HEK293 (cell line): Measurements from ENCODE around the gene DNAH8.

Experiments
- CTCF ChIA-PET: fragments of 350-600 bp; formaldehyde crosslinking; extraction: SDS; loops from one replicate; lab custom pipeline; 2021; ENCODE audit warnings: antibody characterized with exemption; lab: Yijun Ruan, JAX
- POLR2A ChIA-PET: fragments of 300-600 bp; formaldehyde crosslinking; extraction: SDS; loops from one replicate; lab custom pipeline; 2020; ENCODE audit warnings: antibody characterized with exemption, inconsistent platforms; lab: Yijun Ruan, JAX
- H3K27ac ChIP-seq: fragments of 200-500 bp; sonication (Bioruptor generic); 2 replicates; pipeline ENCODE4 v1.5.1; 2014; ENCODE audit warnings: low read depth, low read length, control low read depth, inconsistent platforms; ENCODE audit errors: extremely low read depth
- H3K36me3 ChIP-seq, 2 experiments: fragments of 200-500 bp in 1 of 2; sonication (Bioruptor generic) in 1 of 2; 1 replicate in 1 of 2; 2 replicates in 1 of 2; pipeline ENCODE4 v1.5.1; 2014 to 2017; ENCODE audit warnings: inconsistent platforms in 2 of 2, low read length in 2 of 2; ENCODE audit not compliant: control insufficient read depth in 2 of 2, insufficient read depth in 1 of 2
- H3K4me1 ChIP-seq: fragments of 200-500 bp; sonication (Bioruptor generic); 2 replicates; pipeline ENCODE4 v1.5.1; 2014; ENCODE audit warnings: mild to moderate bottlenecking, low read length, inconsistent platforms; ENCODE audit not compliant: control insufficient read depth, insufficient read depth
- H3K4me3 ChIP-seq: 2 replicates; pipeline ENCODE4 v1.5.1; 2011; ENCODE audit warnings: low read depth, mild to moderate bottlenecking, control low read depth, low read length, moderate library complexity
- H3K9me3 ChIP-seq: fragments of 200-500 bp; sonication (Bioruptor generic); 2 replicates; pipeline ENCODE4 v1.5.1; 2014; ENCODE audit warnings: low read depth, low read length, inconsistent platforms; ENCODE audit not compliant: control insufficient read depth, insufficient read depth
- GLI2 ChIP-seq: fragments of 450-650 bp; formaldehyde crosslinking; IDR thresholded peaks from 2 replicates; pipeline ENCODE4; 2017; ENCODE audit warnings: missing biosample characterization, missing genetic modification characterization, low read depth, borderline replicate concordance
- GLI4 ChIP-seq: fragments of 450-650 bp; formaldehyde crosslinking; IDR thresholded peaks from 2 replicates; pipeline ENCODE4 v1.5.1; 2016; ENCODE audit warnings: missing biosample characterization, missing genetic modification characterization
- ZBTB26 ChIP-seq: fragments of 450-650 bp; formaldehyde crosslinking; optimal IDR thresholded peaks from 2 replicates; pipeline ENCODE3; 2016; ENCODE audit warnings: missing biosample characterization, mild to moderate bottlenecking, missing genetic modification characterization
- ZBTB44 ChIP-seq: fragments of 450-650 bp; IDR thresholded peaks from 2 replicates; pipeline ENCODE4 v1.5.1; 2018; ENCODE audit warnings: missing biosample characterization, mild to moderate bottlenecking, missing genetic modification characterization
- ZBTB7A ChIP-seq: fragments of 450-650 bp; formaldehyde crosslinking; IDR thresholded peaks from 2 replicates; pipeline ENCODE4 v1.5.1; 2016; ENCODE audit warnings: low read depth, missing biosample characterization, missing genetic modification characterization
- ZNF146 ChIP-seq: fragments of 450-650 bp; formaldehyde crosslinking; IDR thresholded peaks from 2 replicates; pipeline ENCODE4 v1.5.1; 2016; ENCODE audit warnings: missing biosample characterization, missing genetic modification characterization
- ZNF426 ChIP-seq: fragments of 450-650 bp; formaldehyde crosslinking; IDR thresholded peaks from 2 replicates; pipeline ENCODE4 v1.5.1; 2017; ENCODE audit warnings: missing biosample characterization, missing genetic modification characterization, mild to moderate bottlenecking, inconsistent platforms, moderate library complexity
- ZNF501 ChIP-seq: fragments of 450-650 bp; formaldehyde crosslinking; IDR thresholded peaks from 2 replicates; pipeline ENCODE4 v1.5.1; 2016; ENCODE audit warnings: missing biosample characterization, missing genetic modification characterization
- ZNF549 ChIP-seq: fragments of 450-650 bp; IDR thresholded peaks from 2 replicates; pipeline ENCODE4 v1.5.1; 2018; ENCODE audit warnings: missing biosample characterization, missing genetic modification characterization, mild to moderate bottlenecking, inconsistent platforms, moderate library complexity
- ZNF555 ChIP-seq: fragments of 450-650 bp; formaldehyde crosslinking; conservative IDR thresholded peaks from 2 replicates; pipeline ENCODE4 v1.5.1; 2017; ENCODE audit warnings: missing biosample characterization, mild to moderate bottlenecking, missing genetic modification characterization, inconsistent platforms
- ZNF596 ChIP-seq: fragments of 450-650 bp; IDR thresholded peaks from 2 replicates; pipeline ENCODE4 v1.5.0; 2018; ENCODE audit warnings: missing biosample characterization, mild to moderate bottlenecking, missing genetic modification characterization, moderate library complexity
- ZNF629 ChIP-seq: fragments of 450-650 bp; formaldehyde crosslinking; IDR thresholded peaks from 2 replicates; pipeline ENCODE4 v1.5.1; 2017; ENCODE audit warnings: missing biosample characterization, missing genetic modification characterization
- ZNF639 ChIP-seq: fragments of 450-650 bp; formaldehyde crosslinking; IDR thresholded peaks from 2 replicates; pipeline ENCODE4 v1.5.1; 2016; ENCODE audit warnings: missing biosample characterization, missing genetic modification characterization
- ZNF645 ChIP-seq: fragments of 450-650 bp; formaldehyde crosslinking; IDR thresholded peaks from 2 replicates; pipeline ENCODE4; 2016; ENCODE audit warnings: missing biosample characterization, missing genetic modification characterization
- ZNF677 ChIP-seq: fragments of 450-650 bp; IDR thresholded peaks from 2 replicates; pipeline ENCODE4 v1.5.0; 2018; ENCODE audit warnings: missing biosample characterization, mild to moderate bottlenecking, missing genetic modification characterization, moderate library complexity
- ZNF777 ChIP-seq: fragments of 450-650 bp; formaldehyde crosslinking; IDR thresholded peaks from 2 replicates; pipeline ENCODE4 v1.5.1; 2017; ENCODE audit warnings: missing biosample characterization, missing genetic modification characterization, borderline replicate concordance

DNAH8 gene

GRCh38 chr6:38910207-38910606 lies 195.1 kb downstream of the DNAH8 start:
- H3K4me1 ChIP-seq, result peaks cover 7% of the 10 kb centered on the region; the same call in 1 of the 2 replicates
- no peak overlapping the region for H3K4me3 ChIP-seq
- CTCF ChIA-PET, result interaction anchor here (1.0 to 3.4 kb wide), 2 partner anchors 38 to 400 kb away, joined by 3 to 19 read pairs; no protein-coding TSS in a partner anchor
- POLR2A ChIA-PET, result no interaction called here
- TF ChIP-seq ZNF146 (tag by site-specific recombination), result no peak
- TF ChIP-seq ZNF677, result no peak
- TF ChIP-seq ZBTB7A (tag by site-specific recombination), result no peak
- no peak for TF ChIP-seq ZNF549 (tag by site-specific recombination)
- TF ChIP-seq ZNF645 (tag by site-specific recombination), result no peak
- TF ChIP-seq ZBTB26 (tag by site-specific recombination), result no peak
- TF ChIP-seq ZNF777 (tag by site-specific recombination), result no peak
- no peak for TF ChIP-seq ZNF629 (tag by site-specific recombination)
- no peak for TF ChIP-seq ZBTB44
- TF ChIP-seq ZNF596 (tag by site-specific recombination), result no peak
- no peak for TF ChIP-seq ZNF501 (tag by site-specific recombination)
- no peaks in the 10 kb centered on the region for H3K36me3 ChIP-seq
- no peaks in the 10 kb centered on the region for H3K9me3 ChIP-seq
- H3K27ac ChIP-seq, result no peak overlapping the region

- TF ChIP-seq ZNF639 (tag by site-specific recombination) (no peak), GLI2 (tag by site-specific recombination) (no peak), GLI4 (no peak), ZNF555 (no peak), ZNF426 (tag by site-specific recombination) (no peak)
- TF ChIP-seq, all 188 proteins: peak for 0
- peaks cover 7% of the 10 kb centered on the region; the same call in 1 of the 2 replicates for H3K4me1 ChIP-seq
- no peak overlapping the region for H3K27ac ChIP-seq
- H3K4me3 ChIP-seq, result no peak overlapping the region
- H3K9me3 ChIP-seq, result no peaks in the 10 kb centered on the region
- ChIA-PET CTCF (interaction anchor here (0.6 kb wide), 1 partner anchor 11 kb away, joined by 3 read pairs; no protein-coding TSS in a partner anchor), POLR2A (no interaction called here)
- no peaks in the 10 kb centered on the region for H3K36me3 ChIP-seq
Observed at GRCh38 chr6:38912378-38912777, 197.3 kb downstream of the DNAH8 start.
